ENCODE results near the gene METTL13.

The METTL13 gene

GRCh38 chr1:171844381-171844780 lies 62.9 kb downstream of the METTL13 start:
- Histone ChIP-seq H3K4me1 (ENCODE audit: control insufficient read depth, insufficient read depth, low read length) (no peaks in the 10 kb centered on the region), H3K4me3 (ENCODE audit: low read length) (no peak overlapping the region), H3K27me3 (ENCODE audit: control insufficient read depth, insufficient read depth, low read length) (peaks cover 7% of the 10 kb centered on the region), H3K9me3 (ENCODE audit: control insufficient read depth, low read length) (no peaks in the 10 kb centered on the region), H3K36me3 (ENCODE audit: control insufficient read depth, insufficient read depth, low read length) (no peaks in the 10 kb centered on the region), H3K9ac (ENCODE audit: low read length) (no peak overlapping the region)

DNA sequence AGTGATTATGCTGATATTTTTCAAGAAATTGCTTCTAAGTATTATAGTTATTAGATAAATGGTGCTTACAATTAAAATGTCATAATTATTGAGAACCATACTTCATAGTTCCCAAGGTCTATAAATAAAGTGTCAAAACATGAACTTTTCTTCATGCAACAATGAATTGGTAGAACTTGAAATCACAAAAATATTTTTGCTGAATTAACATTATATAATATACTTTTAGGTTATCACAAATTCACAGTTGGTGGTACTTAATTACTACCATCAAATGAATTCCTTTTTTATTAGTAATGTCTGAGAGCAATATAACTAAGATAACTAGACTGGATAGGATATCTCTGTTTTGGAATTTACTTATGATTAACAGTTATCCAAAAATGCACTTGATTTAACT lies 64.5 kb downstream of the METTL13 start:
- H3K27me3 ChIP-seq (ENCODE audit: control insufficient read depth, insufficient read depth, low read length), result peaks cover 7% of the 10 kb centered on the region
- H3K4me3 ChIP-seq (ENCODE audit: low read length), result no peak overlapping the region
- no peak overlapping the region for H3K9ac ChIP-seq (ENCODE audit: low read length)
- H3K9me3 ChIP-seq (ENCODE audit: control insufficient read depth, low read length), result no peaks in the 10 kb centered on the region
- H3K36me3 ChIP-seq (ENCODE audit: control insufficient read depth, insufficient read depth, low read length), result no peaks in the 10 kb centered on the region
- no peaks in the 10 kb centered on the region for H3K4me1 ChIP-seq (ENCODE audit: control insufficient read depth, insufficient read depth, low read length)

Measured in mucosa of stomach (tissue), 1 donor.